GM21381 (cell line): ENCODE data around the gene ATE1.

Experiments used
- ATAC-seq: cut with Tn5 transposase; IDR thresholded peaks from one replicate; pipeline ENCODE4 v1.9.1; 2021; ENCODE audit warnings: mild to moderate bottlenecking, moderate library complexity; ENCODE audit not compliant: unreplicated experiment

Gene ATE1

GRCh38 chr10:121741248-121741792, 186.5 kb downstream of the ATE1 start:
- no peak for ATAC-seq

- ATAC-seq = no peak
These were observed 187.8 kb downstream of the ATE1 start for GRCh38 chr10:121740069-121740468.

GRCh38 chr10:121739114-121739513, 188.7 kb downstream of the ATE1 start:
- no peak for ATAC-seq

GRCh38 chr10:121736315-121737130, 191.3 kb downstream of the ATE1 start:
- ATAC-seq = no peak

GRCh38 chr10:121735263-121735662, 192.6 kb downstream of the ATE1 start:
- no peak for ATAC-seq

GRCh38 chr10:121734589-121735045, 193.2 kb downstream of the ATE1 start:
- no peak for ATAC-seq

GRCh38 chr10:121732656-121733445, 195.0 kb downstream of the ATE1 start:
- no peak for ATAC-seq

- no peak for ATAC-seq
These were observed 195.7 kb downstream of the ATE1 start for GRCh38 chr10:121732172-121732571.

GRCh38 chr10:121724282-121724681, 203.5 kb downstream of the ATE1 start:
- ATAC-seq = no peak

GRCh38 chr10:121722665-121723064, 205.2 kb downstream of the ATE1 start:
- no peak for ATAC-seq

- ATAC-seq = no peak
These were observed 206.6 kb downstream of the ATE1 start for GRCh38 chr10:121721257-121721656.

GRCh38 chr10:121715969-121716368, 211.9 kb downstream of the ATE1 start:
- ATAC-seq = no peak

GRCh38 chr10:121715076-121715475, 212.8 kb downstream of the ATE1 start:
- no peak for ATAC-seq

- no peak for ATAC-seq
These were observed 214.3 kb downstream of the ATE1 start for GRCh38 chr10:121713486-121713885.

- ATAC-seq = no peak
These were observed 216.9 kb downstream of the ATE1 start for GRCh38 chr10:121710971-121711370.

- no peak for ATAC-seq
These were observed 217.6 kb downstream of the ATE1 start for GRCh38 chr10:121710207-121710606.

- no peak for ATAC-seq
These were observed 218.2 kb downstream of the ATE1 start for GRCh38 chr10:121709675-121710073.

- no peak for ATAC-seq
These were observed 218.8 kb downstream of the ATE1 start for GRCh38 chr10:121708728-121709674.

- ATAC-seq = no peak
These were observed 225.2 kb downstream of the ATE1 start for GRCh38 chr10:121702351-121703320.
